SK-N-SH (cell line): ENCODE results near the gene OGFOD2. TPM values are rescaled to one million over a fixed set of nuclear protein-coding genes. Genes with fewer than 3 reads are reported as not detected.

Source experiments
- CTCF ChIA-PET: fragments of 300-600, 350-600 bp; formaldehyde crosslinking; extraction: SDS; loops from one replicate; lab custom pipeline; 2021; lab: Yijun Ruan, JAX
- POLR2A ChIA-PET: fragments of 350-600 bp; sonication (Branson Sonifier 250); formaldehyde crosslinking; extraction: SDS; loops from one replicate; lab custom pipeline; 2020; ENCODE audit warnings: antibody characterized with exemption, inconsistent platforms; lab: Yijun Ruan, JAX
- DNase-seq: peaks from one replicate; pipeline ENCODE4 v3.0.0; 2012
- H2AFZ ChIP-seq: fragments of 200-600 bp; sonication (generic); 2 replicates; pipeline ENCODE4 v1.8.1; 2016; ENCODE audit warnings: antibody characterized with exemption, mild to moderate bottlenecking, low read depth
- H3F3A ChIP-seq: fragments of 200-600 bp; sonication (generic); replicated peaks from 2 replicates; pipeline ENCODE3; 2016; ENCODE audit warnings: antibody characterized with exemption, mild to moderate bottlenecking; ENCODE audit not compliant: insufficient read depth
- H3K27ac ChIP-seq, 2 experiments: fragments of 200-500 bp in 1 of 2; fragments of 200-600 bp in 1 of 2; sonication (Bioruptor generic) in 1 of 2; sonication (generic), shearing (Covaris generic) in 1 of 2; 2 replicates each; pipeline versions ENCODE4 v1.5.1 to v1.6.1; 2014 to 2016; ENCODE audit warnings: low read depth in 2 of 2, inconsistent platforms in 1 of 2, low read length in 1 of 2, mild to moderate bottlenecking in 1 of 2, mixed read lengths in 1 of 2
- H3K27me3 ChIP-seq: fragments of 200-600 bp; sonication (generic), shearing (Covaris generic); 2 replicates; pipeline ENCODE4 v1.6.1; 2016; ENCODE audit warnings: mixed run types; ENCODE audit not compliant: insufficient read depth
- H3K36me3 ChIP-seq, 2 experiments: fragments of 200-500 bp in 1 of 2; fragments of 200-600 bp in 1 of 2; sonication (Bioruptor generic) in 1 of 2; sonication (generic) in 1 of 2; replicated peaks in 1 of 2; 2 replicates each; pipeline versions ENCODE3 to v1.5.1; 2014 to 2016; ENCODE audit warnings: low read length in 1 of 2, mild to moderate bottlenecking in 1 of 2; ENCODE audit not compliant: insufficient read depth in 2 of 2, control insufficient read depth in 1 of 2
- H3K4me1 ChIP-seq, 2 experiments: fragments of 200-500 bp in 1 of 2; fragments of 200-600 bp in 1 of 2; sonication (Bioruptor generic) in 1 of 2; sonication (generic), shearing (Covaris generic) in 1 of 2; 2 replicates each; pipeline versions ENCODE4 v1.5.1 to v1.6.1; 2014 to 2016; ENCODE audit warnings: low read depth in 1 of 2, low read length in 1 of 2, mixed run types in 1 of 2; ENCODE audit not compliant: insufficient read depth in 2 of 2, control insufficient read depth in 1 of 2
- H3K4me2 ChIP-seq: fragments of 200-600 bp; sonication (generic), shearing (Covaris generic); 2 replicates; pipeline ENCODE4 v1.6.1; 2017; ENCODE audit warnings: mixed run types
- H3K4me3 ChIP-seq, 2 experiments: fragments of 200-500 bp in 1 of 2; fragments of 200-600 bp in 1 of 2; sonication (Bioruptor generic) in 1 of 2; sonication (generic), shearing (Covaris generic) in 1 of 2; 2 replicates each; pipeline versions ENCODE4 v1.5.1 to v1.8.1; 2014 to 2016; ENCODE audit warnings: low read depth in 2 of 2, inconsistent platforms in 1 of 2, low read length in 1 of 2, mild to moderate bottlenecking in 1 of 2, mixed read lengths in 1 of 2, moderate library complexity in 1 of 2
- H3K79me2 ChIP-seq: fragments of 200-600 bp; sonication (generic); 2 replicates; pipeline ENCODE4 v1.8.1; 2017; ENCODE audit warnings: mild to moderate bottlenecking; ENCODE audit not compliant: insufficient read depth
- H3K9ac ChIP-seq: fragments of 200-600 bp; sonication (generic); 2 replicates; pipeline ENCODE4 v1.6.1; 2017; ENCODE audit warnings: mixed run types
- H3K9me2 ChIP-seq: fragments of 200-600 bp; sonication (generic); 2 replicates; pipeline ENCODE4 v1.6.1; 2017; ENCODE audit warnings: mixed run types
- H3K9me3 ChIP-seq: fragments of 200-600 bp; sonication (generic); 2 replicates; pipeline ENCODE4 v1.6.1; 2017; ENCODE audit warnings: mixed run types, mild to moderate bottlenecking, moderate library complexity
- H4K20me1 ChIP-seq: fragments of 200-600 bp; sonication (generic); 2 replicates; pipeline ENCODE4 v1.6.1; 2017; ENCODE audit warnings: mild to moderate bottlenecking, mixed run types; ENCODE audit not compliant: insufficient read depth
- ELF1 ChIP-seq: IDR thresholded peaks from 2 replicates; pipeline ENCODE4 v1.4.0; 2012
- EP300 ChIP-seq, 2 experiments: IDR thresholded peaks; 2 replicates each; pipeline versions ENCODE4 v1.4.0 to v1.6.1; 2012; ENCODE audit warnings: borderline replicate concordance in 1 of 2, low read depth in 1 of 2, low read length in 1 of 2
- NRF1 ChIP-seq: IDR thresholded peaks from 2 replicates; pipeline ENCODE4 v1.6.1; 2012; ENCODE audit warnings: low read depth, mild to moderate bottlenecking, low read length
- ZBTB33 ChIP-seq: IDR thresholded peaks from 2 replicates; pipeline ENCODE4 v1.4.0; 2012; ENCODE audit warnings: low read depth, borderline replicate concordance
- WGBS: methylation state at CpG from one replicate; pipeline ENCODE4 v1.1.6; 2017; ENCODE audit warnings: low lambda C conversion rate; 5-methylcytosine and 5-hydroxymethylcytosine counted together
- polyA plus RNA-seq, 3 experiments: library from polyadenylated mRNA; depleted of rRNA; stranded (reverse); fragments of >200 nt; gene quantifications; 2 replicates each; pipeline ENCODE4 v1.2.3, GENCODE V29; 2012
- TF ChIP-seq, protein P1 (sequence below): IDR thresholded peaks from 2 replicates; pipeline ENCODE4; 2012

Gene OGFOD2
- polyA plus RNA-seq, 1 of the 3 experiments (the other 2 are of a cell fraction) = 22.0 TPM

DNA sequence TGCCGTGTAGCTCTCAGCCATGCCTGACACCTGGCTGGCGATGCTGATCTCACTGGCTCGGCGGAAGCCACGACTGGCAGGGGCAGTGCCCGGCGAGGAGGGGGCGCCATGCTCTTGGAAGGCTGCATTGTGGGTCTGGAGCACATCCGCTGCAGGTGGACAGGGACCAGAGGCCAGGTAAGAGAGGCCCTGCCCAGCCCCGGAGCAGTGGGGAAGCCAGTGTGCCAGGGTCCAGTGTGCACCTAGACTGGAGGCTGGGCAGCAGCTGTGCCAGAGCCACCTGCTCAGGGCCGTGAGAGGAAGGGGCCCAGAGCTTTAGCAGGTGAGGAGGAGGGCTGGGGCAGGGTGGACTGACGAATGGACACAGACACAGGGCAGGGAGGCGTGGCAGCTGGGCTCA is 15.5 kb downstream of the OGFOD2 start:
- Histone ChIP-seq H3F3A (no peaks in the 10 kb centered on the region), H4K20me1 (no peaks in the 10 kb centered on the region)

DNA sequence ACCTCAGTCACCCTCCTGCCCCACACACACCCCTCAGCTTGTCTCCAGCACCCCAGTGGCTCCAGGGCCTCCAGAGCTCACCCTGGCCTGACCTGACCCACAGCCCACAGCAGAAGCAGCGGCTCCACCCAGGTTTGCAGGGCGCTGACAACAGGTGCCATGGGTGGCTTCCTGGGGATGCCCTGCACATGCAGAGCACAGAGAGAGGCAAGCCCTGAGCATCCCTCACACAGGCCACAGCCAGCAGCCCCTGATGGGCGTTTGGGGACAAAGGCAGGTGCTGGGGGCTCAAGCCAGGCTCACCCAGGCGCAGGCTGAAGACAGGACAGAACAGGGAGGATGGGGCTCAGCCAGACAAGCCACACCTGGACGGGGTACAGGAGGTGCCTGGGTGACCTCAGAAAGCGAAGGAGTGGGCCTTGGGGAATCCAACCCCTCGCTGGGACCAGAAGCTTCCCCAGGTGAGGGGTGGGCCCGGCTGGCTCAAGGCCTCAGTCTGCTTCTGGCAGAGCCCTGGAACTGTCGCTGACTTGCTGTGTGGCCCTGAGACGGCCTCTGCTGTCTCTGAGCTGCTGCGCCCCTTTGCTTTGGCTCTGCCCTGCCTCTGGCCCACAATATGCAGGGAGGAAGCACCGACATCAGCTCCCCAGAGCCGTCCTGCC is 16.0 kb downstream of the OGFOD2 start:
- no peaks in the 10 kb centered on the region for H3K9me3 ChIP-seq
- H2AFZ ChIP-seq = no peak overlapping the region
- no peaks in the 10 kb centered on the region for H3K36me3 ChIP-seq
- H3K4me1 ChIP-seq = peaks cover 0 to 4% of the 10 kb centered on the region in 2 experiments; a peak in 1 of 4 replicates
- H3K4me2 ChIP-seq = no peak overlapping the region
- H3F3A ChIP-seq = no peaks in the 10 kb centered on the region
- H3K9ac ChIP-seq = no peak overlapping the region
- no peaks in the 10 kb centered on the region for H3K79me2 ChIP-seq
- no peak for DNase-seq
- TF ChIP-seq ZBTB33 (no peak), EP300 (IDR thresholded peaks at IDR 0.05; ENCODE audit: borderline replicate concordance in 1 of 2, low read depth in 1 of 2, low read length in 1 of 2) (no peak), NRF1 (no peak), ELF1 (no peak)
- TF ChIP-seq, protein P1, sequence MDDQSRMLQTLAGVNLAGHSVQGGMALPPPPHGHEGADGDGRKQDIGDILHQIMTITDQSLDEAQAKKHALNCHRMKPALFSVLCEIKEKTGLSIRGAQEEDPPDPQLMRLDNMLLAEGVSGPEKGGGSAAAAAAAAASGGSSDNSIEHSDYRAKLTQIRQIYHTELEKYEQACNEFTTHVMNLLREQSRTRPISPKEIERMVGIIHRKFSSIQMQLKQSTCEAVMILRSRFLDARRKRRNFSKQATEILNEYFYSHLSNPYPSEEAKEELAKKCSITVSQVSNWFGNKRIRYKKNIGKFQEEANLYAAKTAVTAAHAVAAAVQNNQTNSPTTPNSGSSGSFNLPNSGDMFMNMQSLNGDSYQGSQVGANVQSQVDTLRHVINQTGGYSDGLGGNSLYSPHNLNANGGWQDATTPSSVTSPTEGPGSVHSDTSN = no peak
- no peaks in the 10 kb centered on the region for H3K9me2 ChIP-seq
- POLR2A ChIA-PET = no interaction called here
- 92% methylated on average over 7 of the region's 13 CpGs for WGBS
- H4K20me1 ChIP-seq = no peaks in the 10 kb centered on the region
- H3K27me3 ChIP-seq = no peaks in the 10 kb centered on the region
- no peak overlapping the region for H3K27ac ChIP-seq
- no peak overlapping the region for H3K4me3 ChIP-seq
- CTCF ChIA-PET = interaction anchor here (1.4 kb wide), 1 partner anchor 54 kb away, joined by 3 read pairs; no protein-coding TSS in a partner anchor

More for the DNA sequence above, 15.5 kb downstream of the OGFOD2 start:
- H3K4me3 ChIP-seq = no peak overlapping the region
- 90% methylated on average over 4 of the region's 13 CpGs for WGBS
- H3K9me2 ChIP-seq = no peaks in the 10 kb centered on the region
- H3K9me3 ChIP-seq = no peaks in the 10 kb centered on the region
- ChIA-PET POLR2A (no interaction called here), CTCF (interaction anchor here (1.4 kb wide), 1 partner anchor 54 kb away, joined by 3 read pairs; no protein-coding TSS in a partner anchor)
- H3K79me2 ChIP-seq = no peaks in the 10 kb centered on the region
- H3K4me1 ChIP-seq = peaks cover 0 to 1% of the 10 kb centered on the region in 2 experiments; a peak in 1 of 4 replicates
- no peak for DNase-seq
- H3K9ac ChIP-seq = no peak overlapping the region
- no peak overlapping the region for H3K4me2 ChIP-seq
- no peaks in the 10 kb centered on the region for H3K36me3 ChIP-seq
- no peaks in the 10 kb centered on the region for H3K27me3 ChIP-seq
- TF ChIP-seq, protein P1 = no peak
- no peak overlapping the region for H2AFZ ChIP-seq
- H3K27ac ChIP-seq = no peak overlapping the region
